Coronary artery (tissue), 2 donors: ENCODE results near the gene DOC2B.
"Not testable (repeated sequence)": the region's sequence is repeated elsewhere in the genome, so short reads cannot be mapped to it uniquely, and the experiment has no call there.

ENCODE experiments used
- DNase-seq: peaks from one replicate; pipeline ENCODE4 v3.0.0-alpha.2; 2017; ENCODE audit warnings: low spot score
- H3K27ac ChIP-seq, 2 donors: fragments of 200-600 bp; sonication (generic); one replicate each; pipeline ENCODE4 v1.5.1; 2016 to 2019
- H3K4me3 ChIP-seq: fragments of 200-600 bp; sonication (generic); 2 replicates; pipeline ENCODE4 v1.5.1; 2016; ENCODE audit warnings: mild to moderate bottlenecking, moderate library complexity
- TF ChIP-seq, protein P1 (sequence below): fragments of 200-600 bp; sonication (generic); IDR thresholded peaks from one replicate; pipeline ENCODE4 v1.5.1; 2019; ENCODE audit warnings: antibody characterized with exemption

The DOC2B gene

GRCh38 chr17:226108-227077, 44.9 kb upstream of the DOC2B start:
- DNase-seq, result no peak
- no peak overlapping the region for H3K4me3 ChIP-seq
- TF ChIP-seq, protein P1, sequence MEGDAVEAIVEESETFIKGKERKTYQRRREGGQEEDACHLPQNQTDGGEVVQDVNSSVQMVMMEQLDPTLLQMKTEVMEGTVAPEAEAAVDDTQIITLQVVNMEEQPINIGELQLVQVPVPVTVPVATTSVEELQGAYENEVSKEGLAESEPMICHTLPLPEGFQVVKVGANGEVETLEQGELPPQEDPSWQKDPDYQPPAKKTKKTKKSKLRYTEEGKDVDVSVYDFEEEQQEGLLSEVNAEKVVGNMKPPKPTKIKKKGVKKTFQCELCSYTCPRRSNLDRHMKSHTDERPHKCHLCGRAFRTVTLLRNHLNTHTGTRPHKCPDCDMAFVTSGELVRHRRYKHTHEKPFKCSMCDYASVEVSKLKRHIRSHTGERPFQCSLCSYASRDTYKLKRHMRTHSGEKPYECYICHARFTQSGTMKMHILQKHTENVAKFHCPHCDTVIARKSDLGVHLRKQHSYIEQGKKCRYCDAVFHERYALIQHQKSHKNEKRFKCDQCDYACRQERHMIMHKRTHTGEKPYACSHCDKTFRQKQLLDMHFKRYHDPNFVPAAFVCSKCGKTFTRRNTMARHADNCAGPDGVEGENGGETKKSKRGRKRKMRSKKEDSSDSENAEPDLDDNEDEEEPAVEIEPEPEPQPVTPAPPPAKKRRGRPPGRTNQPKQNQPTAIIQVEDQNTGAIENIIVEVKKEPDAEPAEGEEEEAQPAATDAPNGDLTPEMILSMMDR, result no peak
- no peak overlapping the region for H3K27ac ChIP-seq

DNA sequence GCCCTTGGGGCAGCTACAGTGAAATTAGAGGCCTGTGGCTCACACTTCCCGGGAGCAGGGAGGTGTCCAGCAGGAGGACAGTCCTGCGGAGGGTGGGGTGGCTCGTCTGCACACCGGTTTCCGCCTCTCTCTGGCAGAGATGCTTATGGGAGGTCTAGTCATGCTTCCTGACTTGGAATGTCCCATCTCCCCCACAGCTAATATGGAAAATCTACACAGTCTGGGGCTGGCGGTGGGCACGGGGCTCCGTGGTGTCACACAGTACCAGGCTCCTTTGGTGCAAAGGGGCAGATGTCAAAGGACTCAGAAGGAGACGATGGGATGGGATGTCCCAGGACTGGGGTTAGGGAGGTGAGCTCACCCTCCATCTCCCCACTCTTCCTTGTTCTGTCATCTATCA, 44.1 kb upstream of the DOC2B start:
- H3K27ac ChIP-seq, result no peak overlapping the region
- no peak for DNase-seq
- H3K4me3 ChIP-seq, result no peak overlapping the region
- TF ChIP-seq, protein P1, result no peak

- not testable (repeated sequence) for H3K27ac ChIP-seq, DNase-seq, H3K4me3 ChIP-seq
Observed at GRCh38 chr17:224576-224975, 43.1 kb upstream of the DOC2B start.

DNA sequence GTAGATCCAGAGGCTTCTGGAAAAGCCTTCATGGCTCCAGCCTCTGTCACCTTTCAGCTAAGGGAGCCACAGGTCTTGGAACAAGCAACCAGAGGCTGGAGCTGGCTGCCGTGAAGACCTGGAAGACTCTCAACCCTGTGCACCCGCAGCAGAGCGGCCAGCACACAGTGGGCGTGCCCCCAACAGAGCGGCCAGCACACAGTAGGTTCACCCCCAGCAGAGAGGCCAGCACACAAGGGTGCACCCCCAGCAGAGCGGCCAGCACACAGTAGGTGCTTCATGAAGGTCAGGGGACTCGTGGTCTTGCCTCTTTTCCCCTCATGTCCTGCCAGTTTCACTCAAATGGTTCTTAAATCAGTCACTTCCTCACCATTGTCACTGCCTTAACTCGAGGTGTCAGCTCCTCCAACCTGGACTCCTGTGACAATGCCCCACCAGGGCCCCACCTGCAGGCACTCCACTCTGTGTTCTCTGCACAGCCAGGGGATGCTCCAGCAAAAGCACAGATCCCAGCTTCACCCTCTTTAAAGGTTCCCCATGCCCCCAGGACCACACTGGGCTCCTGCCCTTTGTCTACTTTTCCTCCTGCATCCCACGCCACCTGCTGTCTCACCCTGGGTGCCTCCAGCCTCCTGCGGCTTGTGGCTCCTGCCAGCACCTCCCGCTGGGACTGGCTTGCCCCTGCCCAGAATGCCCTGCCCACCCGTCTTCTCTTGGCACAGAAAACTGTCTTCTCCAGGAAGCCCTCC, 42.4 kb upstream of the DOC2B start:
- Histone ChIP-seq H3K4me3 (no peak overlapping the region), H3K27ac (no peak overlapping the region)
- DNase-seq, result no peak
- TF ChIP-seq, protein P1, result no peak

DNA sequence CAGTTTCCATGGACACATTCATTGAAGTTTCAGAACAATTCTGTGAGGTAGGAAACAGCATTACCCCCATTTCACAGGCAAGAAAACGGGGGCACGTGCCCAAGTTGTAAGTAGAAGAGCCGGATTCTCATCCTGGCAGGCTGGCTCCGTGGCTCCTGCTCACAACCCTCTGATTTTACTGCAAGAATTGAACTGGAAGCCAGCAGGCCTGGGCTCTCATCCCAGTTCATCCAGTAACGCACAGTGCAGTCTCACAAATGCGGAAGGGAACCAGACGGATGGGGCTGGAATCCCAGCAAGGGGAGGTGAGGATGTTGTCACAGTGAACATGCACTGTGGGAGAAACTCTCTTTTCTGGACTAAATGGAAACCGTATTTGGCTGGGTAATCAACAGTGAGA, 40.7 kb upstream of the DOC2B start:
- H3K4me3 ChIP-seq, result no peak overlapping the region
- no peak for DNase-seq
- no peak overlapping the region for H3K27ac ChIP-seq
- TF ChIP-seq, protein P1, result no peak

DNA sequence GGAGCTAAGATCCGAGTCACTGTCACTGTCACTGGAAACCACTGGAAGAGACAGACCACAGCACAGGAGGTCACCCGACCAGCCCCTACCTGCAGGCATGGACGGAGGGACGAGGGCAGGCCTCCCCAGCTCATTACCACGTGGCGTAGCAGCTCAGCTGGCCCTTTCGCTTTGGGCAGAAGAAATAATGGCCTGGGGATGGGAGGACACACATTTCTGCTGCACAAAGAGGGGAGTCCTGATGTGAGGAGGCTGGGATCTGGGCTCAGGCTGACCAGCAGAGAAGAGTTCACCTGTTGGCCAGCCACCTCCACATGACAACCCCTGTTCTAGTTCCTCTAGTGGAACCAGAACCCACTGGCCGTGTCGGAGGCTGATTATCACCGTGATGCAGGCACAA, 38.2 kb upstream of the DOC2B start:
- TF ChIP-seq, protein P1, result no peak
- DNase-seq, result no peak
- Histone ChIP-seq H3K27ac (no peak overlapping the region), H3K4me3 (no peak overlapping the region)

GRCh38 chr17:218432-219110, 37.1 kb upstream of the DOC2B start:
- Histone ChIP-seq H3K27ac (no peak overlapping the region), H3K4me3 (no peak overlapping the region)
- no peak for DNase-seq
- TF ChIP-seq, protein P1, result no peak
